ENCODE results near the gene TMEM266. TPM values are rescaled to one million over a fixed set of nuclear protein-coding genes. Genes with fewer than 3 reads are reported as not detected.
A peak's percentile ranks its signal among the peaks of the same experiment; 100 is the strongest.

TMEM266 gene
- total RNA-seq, 6 donors from 2014 or later = 0.59 to 2.4 (median 1.2) TPM; not detected in 1

GRCh38 chr15:76158815-76159214, 99.0 kb downstream of the TMEM266 start:
- no peak overlapping the region for H3K4me3 ChIP-seq
- H3K4me1 ChIP-seq = peaks cover 8 to 12% (median 10%) of the 10 kb centered on the region in 4 donors
- no peaks in the 10 kb centered on the region for H3K27me3 ChIP-seq
- TF ChIP-seq POLR2AphosphoS5 (IDR thresholded peaks at IDR 0.05) = no peak
- TF ChIP-seq POLR2A (IDR thresholded peaks at IDR 0.05) = no peak
- TF ChIP-seq EP300 (IDR thresholded peaks at IDR 0.05) = no peak
- no peak for TF ChIP-seq CTCF (IDR thresholded peaks at IDR 0.05)
- DNase-seq (no peak), ATAC-seq (ENCODE audit: low FRiP score in 2 of 2) (no peak)
- no peaks in the 10 kb centered on the region for H3K36me3 ChIP-seq
- WGBS, 2 donors = 74 to 84% methylated on average over 4 to 5 of the region's 5 CpGs
- no peaks in the 10 kb centered on the region for H3K9me3 ChIP-seq
- no peak overlapping the region for H3K27ac ChIP-seq

- H3K4me1 ChIP-seq = peaks cover 10 to 17% (median 14%) of the 10 kb centered on the region in 4 donors
- no peaks in the 10 kb centered on the region for H3K27me3 ChIP-seq
- no peak overlapping the region for H3K27ac ChIP-seq
- no peak overlapping the region for H3K4me3 ChIP-seq
- no peak for DNase-seq
- no peak for ATAC-seq (ENCODE audit: low FRiP score in 2 of 2)
- no peaks in the 10 kb centered on the region for H3K9me3 ChIP-seq
- TF ChIP-seq EP300 (IDR thresholded peaks at IDR 0.05) (no peak), CTCF (IDR thresholded peaks at IDR 0.05) (no peak), POLR2A (IDR thresholded peaks at IDR 0.05) (no peak), POLR2AphosphoS5 (IDR thresholded peaks at IDR 0.05) (no peak)
- no peaks in the 10 kb centered on the region for H3K36me3 ChIP-seq
- 61 to 92% methylated on average over 2 to 5 of the region's 5 CpGs for WGBS, 2 donors
These were observed 99.5 kb downstream of the TMEM266 start for GRCh38 chr15:76159282-76159681.

GRCh38 chr15:76160426-76161152, 100.8 kb downstream of the TMEM266 start:
- WGBS, 2 donors = 83 to 88% methylated on average over 17 to 24 of the region's 24 CpGs
- H3K27me3 ChIP-seq = no peaks in the 10 kb centered on the region
- no peak for ATAC-seq (ENCODE audit: low FRiP score in 2 of 2)
- no peak overlapping the region for H3K27ac ChIP-seq
- no peak overlapping the region for H3K4me3 ChIP-seq
- DNase-seq = peak in 1 of 2 donors; percentile 66
- peaks cover 10 to 17% (median 14%) of the 10 kb centered on the region in 4 donors for H3K4me1 ChIP-seq
- TF ChIP-seq CTCF (IDR thresholded peaks at IDR 0.05) = no peak
- TF ChIP-seq POLR2AphosphoS5 (IDR thresholded peaks at IDR 0.05) = no peak
- no peak for TF ChIP-seq POLR2A (IDR thresholded peaks at IDR 0.05)
- no peak for TF ChIP-seq EP300 (IDR thresholded peaks at IDR 0.05)
- H3K9me3 ChIP-seq = no peaks in the 10 kb centered on the region
- H3K36me3 ChIP-seq = no peaks in the 10 kb centered on the region

GRCh38 chr15:76161153-76162035, 101.6 kb downstream of the TMEM266 start:
- no peak overlapping the region for H3K4me3 ChIP-seq
- ATAC-seq (ENCODE audit: low FRiP score in 2 of 2) (no peak), DNase-seq (no peak)
- no peaks in the 10 kb centered on the region for H3K36me3 ChIP-seq
- H3K27ac ChIP-seq = no peak overlapping the region
- no peaks in the 10 kb centered on the region for H3K27me3 ChIP-seq
- WGBS, 2 donors = 83% methylated on average over 17 to 20 of the region's 20 CpGs
- peaks cover 10 to 17% (median 14%) of the 10 kb centered on the region in 4 donors for H3K4me1 ChIP-seq
- TF ChIP-seq POLR2AphosphoS5 (IDR thresholded peaks at IDR 0.05) (no peak), POLR2A (IDR thresholded peaks at IDR 0.05) (no peak), EP300 (IDR thresholded peaks at IDR 0.05) (no peak), CTCF (IDR thresholded peaks at IDR 0.05) (no peak)
- no peaks in the 10 kb centered on the region for H3K9me3 ChIP-seq

All from upper lobe of left lung (tissue), 6 donors.